ENCODE measurements around the gene ATG16L1. TPM values are rescaled to one million over a fixed set of nuclear protein-coding genes. Genes with fewer than 3 reads are reported as not detected.

Gene ATG16L1
- total RNA-seq, 2 donors from 2014 or later = 12.8 to 16.7 TPM

GRCh38 chr2:233213011-233213410, 38.5 kb upstream of the ATG16L1 start:
- H3K36me3 ChIP-seq = no peaks in the 10 kb centered on the region
- H3K27ac ChIP-seq = no peak overlapping the region
- DNase-seq (ENCODE audit: low spot score) = no peak
- TF ChIP-seq CTCF (IDR thresholded peaks at IDR 0.05) = no peak
- H3K4me1 ChIP-seq = peaks cover 0 to 29% of the 10 kb centered on the region in 2 donors
- H3K4me3 ChIP-seq = no peak overlapping the region
- no peaks in the 10 kb centered on the region for H3K27me3 ChIP-seq
- no peaks in the 10 kb centered on the region for H3K9me3 ChIP-seq

GRCh38 chr2:233213975-233214374, 37.5 kb upstream of the ATG16L1 start:
- Histone ChIP-seq H3K4me1 (peaks cover 0 to 27% of the 10 kb centered on the region in 2 donors), H3K27me3 (no peaks in the 10 kb centered on the region), H3K9me3 (no peaks in the 10 kb centered on the region), H3K4me3 (no peak overlapping the region), H3K36me3 (no peaks in the 10 kb centered on the region), H3K27ac (no peak overlapping the region)
- no peak for TF ChIP-seq CTCF (IDR thresholded peaks at IDR 0.05)
- DNase-seq (ENCODE audit: low spot score) = no peak

- Histone ChIP-seq H3K36me3 (no peaks in the 10 kb centered on the region), H3K27me3 (no peaks in the 10 kb centered on the region), H3K4me1 (no peaks in the 10 kb centered on the region), H3K27ac (no peak overlapping the region), H3K9me3 (no peaks in the 10 kb centered on the region), H3K4me3 (no peak overlapping the region)
- no peak for TF ChIP-seq CTCF (IDR thresholded peaks at IDR 0.05)
- DNase-seq (ENCODE audit: low spot score) = no peak
Observed at GRCh38 chr2:233217892-233218377, 33.5 kb upstream of the ATG16L1 start.

GRCh38 chr2:233218836-233219235, 32.6 kb upstream of the ATG16L1 start:
- no peak for TF ChIP-seq CTCF (IDR thresholded peaks at IDR 0.05)

GRCh38 chr2:233219848-233220247, 31.6 kb upstream of the ATG16L1 start:
- no peak for TF ChIP-seq CTCF (IDR thresholded peaks at IDR 0.05)
- Histone ChIP-seq H3K9me3 (no peaks in the 10 kb centered on the region), H3K4me3 (no peak overlapping the region), H3K27me3 (no peaks in the 10 kb centered on the region), H3K4me1 (no peaks in the 10 kb centered on the region), H3K36me3 (no peaks in the 10 kb centered on the region), H3K27ac (no peak overlapping the region)
- no peak for DNase-seq (ENCODE audit: low spot score)

More at GRCh38 chr2:233218836-233219235, 32.6 kb upstream of the ATG16L1 start:
- H3K27ac ChIP-seq = no peak overlapping the region
- H3K4me1 ChIP-seq = no peaks in the 10 kb centered on the region
- no peak for DNase-seq (ENCODE audit: low spot score)
- H3K9me3 ChIP-seq = no peaks in the 10 kb centered on the region
- H3K36me3 ChIP-seq = no peaks in the 10 kb centered on the region
- no peak overlapping the region for H3K4me3 ChIP-seq
- no peaks in the 10 kb centered on the region for H3K27me3 ChIP-seq

- no peak overlapping the region for H3K27ac ChIP-seq
- H3K36me3 ChIP-seq = no peaks in the 10 kb centered on the region
- H3K27me3 ChIP-seq = no peaks in the 10 kb centered on the region
- H3K4me3 ChIP-seq = no peak overlapping the region
- no peaks in the 10 kb centered on the region for H3K9me3 ChIP-seq
- no peaks in the 10 kb centered on the region for H3K4me1 ChIP-seq
- no peak for DNase-seq (ENCODE audit: low spot score)
- no peak for TF ChIP-seq CTCF (IDR thresholded peaks at IDR 0.05)
Observed at GRCh38 chr2:233221378-233222063, 30.0 kb upstream of the ATG16L1 start.

Measured in right atrium auricular region (tissue), 2 donors.